GM12878 (cell line): Measurements from ENCODE around the gene CCDC51. TPM values are rescaled to one million over a fixed set of nuclear protein-coding genes. Genes with fewer than 3 reads are reported as not detected.

Experiments used
- ATAC-seq: fragments of 200-7000 bp; cut with Tn5 transposase; 3 replicates; pipeline ENCODE4 v1.9.1; 2020; ENCODE audit warnings: mild to moderate bottlenecking, moderate library complexity
- Bru-seq: library from RNA; stranded (reverse); fragments of 400-500 nt; gene quantifications from one replicate; lab custom pipeline; 2021; lab: Mats Ljungman, UMichigan
- BruChase-seq, 2 experiments: library from RNA; stranded (reverse); fragments of 400-500 nt; gene quantifications; one replicate each; lab custom pipeline; 2021; lab: Mats Ljungman, UMichigan
- BruUV-seq: library from RNA; stranded (reverse); fragments of 400-500 nt; replicated peaks from 2 replicates; lab custom pipeline; 2021; lab: Mats Ljungman, UMichigan
- CTCF ChIA-PET: fragments of 300-600 bp; sonication (Branson Sonifier 250); formaldehyde crosslinking; extraction: SDS; loops from one replicate; lab custom pipeline; 2021; ENCODE audit warnings: inconsistent platforms; lab: Yijun Ruan, JAX
- POLR2A ChIA-PET: fragments of 350-600 bp; formaldehyde crosslinking; extraction: SDS; loops from one replicate; lab custom pipeline; 2021; ENCODE audit warnings: inconsistent platforms; lab: Charles Lee
- RAD21 ChIA-PET: fragments of 300-600 bp; sonication (Branson Sonifier 250); formaldehyde crosslinking; loops from one replicate; lab custom pipeline; 2023; ENCODE audit warnings: antibody characterized with exemption; ENCODE audit not compliant: unreplicated experiment; lab: Charles Lee
- SMC1A ChIA-PET: fragments of 300-600 bp; sonication (Branson Sonifier 250); formaldehyde crosslinking; loops from one replicate; lab custom pipeline; 2023; ENCODE audit not compliant: unreplicated experiment, uncharacterized antibody; lab: Charles Lee
- DNase-seq: peaks from one replicate; pipeline ENCODE4 v3.0.0-alpha.2; 2011; ENCODE audit warnings: low read depth, low spot score
- FAIRE-seq: peaks from 3 replicates; lab custom pipeline; 2011; peaks lifted over from hg19 to GRCh38; lab: Jason Lieb, UNC
- H2AFZ ChIP-seq: 2 replicates; pipeline ENCODE4 v1.6.0; 2011; ENCODE audit warnings: low read depth, low read length, control low read depth; ENCODE audit not compliant: control insufficient read depth
- H3K27ac ChIP-seq: 2 replicates; pipeline ENCODE4 v1.5.1; 2011; ENCODE audit warnings: control low read depth; ENCODE audit not compliant: control insufficient read depth, insufficient read depth
- H3K27me3 ChIP-seq, 2 experiments: replicated peaks in 1 of 2; 2 replicates each; pipeline versions ENCODE4 v1.6.0 to v1.6.1; 2011; ENCODE audit warnings: low read length in 1 of 2; ENCODE audit not compliant: control insufficient read depth in 2 of 2, insufficient read depth in 2 of 2
- H3K36me3 ChIP-seq, 2 experiments: 2 replicates each; pipeline ENCODE4 v1.5.1; 2011; ENCODE audit warnings: low read length in 1 of 2; ENCODE audit not compliant: control insufficient read depth in 2 of 2, insufficient read depth in 2 of 2
- H3K4me1 ChIP-seq: 2 replicates; pipeline ENCODE4 v1.6.1; 2011; ENCODE audit warnings: mild to moderate bottlenecking, low read length, moderate library complexity, mixed read lengths; ENCODE audit not compliant: control insufficient read depth, insufficient read depth
- H3K4me2 ChIP-seq: 2 replicates; pipeline ENCODE4 v1.6.0; 2011; ENCODE audit warnings: control low read depth; ENCODE audit not compliant: control insufficient read depth, insufficient read depth
- H3K4me3 ChIP-seq: fragments of 200-600 bp; sonication (generic); 2 replicates; pipeline ENCODE4 v1.5.1; 2016
- H3K79me2 ChIP-seq: 2 replicates; pipeline ENCODE4 v1.6.0; 2011; ENCODE audit warnings: low read length; ENCODE audit not compliant: control insufficient read depth, insufficient read depth
- H3K9ac ChIP-seq: 2 replicates; pipeline ENCODE4 v1.8.0; 2011; ENCODE audit warnings: low read length, control low read depth, mixed read lengths; ENCODE audit not compliant: control insufficient read depth, insufficient read depth
- H3K9me3 ChIP-seq: replicated peaks from 3 replicates; pipeline ENCODE4 v1.5.1; 2011; ENCODE audit warnings: mild to moderate bottlenecking, low read length; ENCODE audit not compliant: control insufficient read depth, insufficient read depth
- H4K20me1 ChIP-seq: 2 replicates; pipeline ENCODE4 v1.6.0; 2011; ENCODE audit not compliant: control insufficient read depth, insufficient read depth
- DPF2 ChIP-seq: fragments of 450-650 bp; IDR thresholded peaks from 2 replicates; pipeline ENCODE4 v1.6.1; 2017; ENCODE audit warnings: mild to moderate bottlenecking
- GATAD2B ChIP-seq: fragments of 450-650 bp; conservative IDR thresholded peaks from 2 replicates; pipeline ENCODE4 v1.6.1; 2017; ENCODE audit warnings: low read depth, mild to moderate bottlenecking, moderate library complexity
- IRF3 ChIP-seq: fragments of 450-650 bp; IDR thresholded peaks from 2 replicates; pipeline ENCODE4 v1.6.1; 2014; ENCODE audit warnings: mild to moderate bottlenecking
- KLF5 ChIP-seq: fragments of 450-650 bp; IDR thresholded peaks from 2 replicates; pipeline ENCODE4 v1.6.1; 2014; ENCODE audit warnings: mild to moderate bottlenecking; ENCODE audit not compliant: partially characterized antibody
- RELA ChIP-seq: fragments of 450-650 bp; IDR thresholded peaks from 2 replicates; pipeline ENCODE4 v1.8.0; 2014; ENCODE audit warnings: borderline replicate concordance; ENCODE audit not compliant: partially characterized antibody
- SREBF1 ChIP-seq: IDR thresholded peaks from 2 replicates; pipeline ENCODE4 v1.6.1; 2012; ENCODE audit warnings: mild to moderate bottlenecking, low read length
- WRNIP1 ChIP-seq: IDR thresholded peaks from 2 replicates; pipeline ENCODE4 v1.6.1; 2011; ENCODE audit warnings: low read depth, low read length, improper control_type of control experiment, borderline replicate concordance
- WGBS: methylation state at CpG from one replicate; pipeline ENCODE4 v1.1.6; 2016; ENCODE audit warnings: low lambda C conversion rate; ENCODE audit not compliant: insufficient replicate concordance, insufficient coverage; ENCODE audit errors: missing lambda C conversion rate; 5-methylcytosine and 5-hydroxymethylcytosine counted together
- in situ Hi-C: fragments of 300-500 bp; cut with MboI; formaldehyde crosslinking; loops from 9 replicates; pipeline ENCODE4 v1.14.3; 2018; ENCODE audit warnings: mixed read lengths
- intact Hi-C: fragments of 100-400 bp; cut with micrococcal nuclease; formaldehyde crosslinking; loops from one replicate; pipeline ENCODE4 v1.14.2; 2022; ENCODE audit not compliant: unreplicated experiment
- long read RNA-seq, 2 experiments: library from polyadenylated mRNA; unstranded; transcript quantifications; one replicate each; pipeline ENCODE4 v2.0.0, GENCODE V29; 2019 to 2020
- polyA minus RNA-seq, 3 experiments: library from RNA; depleted of rRNA, polyadenylated mRNA; stranded (reverse); fragments of >200 nt; gene quantifications; 2 replicates each; pipeline ENCODE4 v1.2.3, GENCODE V29; 2011
- polyA plus RNA-seq, 11 experiments: library from polyadenylated mRNA; depleted of rRNA in 4 of 11; unstranded in 6 of 11; stranded (reverse) in 5 of 11; fragments of >200 nt; fragmentation: Nextera tagmentation in 4 of 11; fragmentation: Illumina TruSeq in 1 of 11; extraction: Ambion mirVana in 4 of 11; extraction: Trizol in 1 of 11; gene quantifications; 1 replicate in 1 of 11; 2 replicates in 10 of 11; pipeline versions ENCODE4 v1.2.1 to v1.2.3, GENCODE V29; 2011 to 2016; ENCODE audit warnings: inconsistent platforms in 2 of 11, missing spikeins in 2 of 11, low read depth in 1 of 11
- total RNA-seq, 4 experiments: library from RNA; depleted of rRNA in 3 of 4; stranded (reverse); fragments of >200 nt in 3 of 4; fragmentation: Illumina TruSeq in 1 of 4; extraction: Trizol in 1 of 4; gene quantifications; 2 replicates each; pipeline versions ENCODE4 v1.2.1 to v1.2.3, GENCODE V29; 2013 to 2021
- TF ChIP-seq, protein P1 (sequence below), 3 experiments: IDR thresholded peaks in 2 of 3; conservative IDR thresholded peaks in 1 of 3; 2 replicates each; pipeline ENCODE4 v1.5.1; 2011; ENCODE audit warnings: low read depth in 3 of 3, low read length in 3 of 3, mild to moderate bottlenecking in 3 of 3, control low read depth in 2 of 3, moderate library complexity in 2 of 3, inconsistent platforms in 1 of 3, mixed read lengths in 1 of 3; ENCODE audit not compliant: control insufficient read depth in 2 of 3, insufficient read depth in 1 of 3; ENCODE audit errors: extremely low read depth in 1 of 3
- TF ChIP-seq, protein P2 (sequence below): IDR thresholded peaks from 2 replicates; pipeline ENCODE4 v1.6.1; 2011; ENCODE audit warnings: borderline replicate concordance, low read depth, mild to moderate bottlenecking, moderate library complexity, mixed read lengths, low read length; ENCODE audit not compliant: insufficient read depth; ENCODE audit errors: extremely low read length

Gene CCDC51, protein sequence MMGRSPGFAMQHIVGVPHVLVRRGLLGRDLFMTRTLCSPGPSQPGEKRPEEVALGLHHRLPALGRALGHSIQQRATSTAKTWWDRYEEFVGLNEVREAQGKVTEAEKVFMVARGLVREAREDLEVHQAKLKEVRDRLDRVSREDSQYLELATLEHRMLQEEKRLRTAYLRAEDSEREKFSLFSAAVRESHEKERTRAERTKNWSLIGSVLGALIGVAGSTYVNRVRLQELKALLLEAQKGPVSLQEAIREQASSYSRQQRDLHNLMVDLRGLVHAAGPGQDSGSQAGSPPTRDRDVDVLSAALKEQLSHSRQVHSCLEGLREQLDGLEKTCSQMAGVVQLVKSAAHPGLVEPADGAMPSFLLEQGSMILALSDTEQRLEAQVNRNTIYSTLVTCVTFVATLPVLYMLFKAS
- 3.7 and 4.3 TPM in 2 replicates for total RNA-seq (2013; cell fraction: nucleolus; rRNA removed)
- total RNA-seq (2014; rRNA removed): 30.0 and 31.0 TPM in 2 replicates
- total RNA-seq (2014; rRNA removed; fragmentation: Illumina TruSeq; extraction: Trizol): 28.7 and 29.4 TPM in 2 replicates
- total RNA-seq (2021): 24.3 and 26.6 TPM in 2 replicates
- 8.2 TPM for polyA plus RNA-seq (2011; ENCODE audit: low read depth)
- 22.2 and 32.7 TPM in 2 replicates for polyA plus RNA-seq (2011; rRNA removed)
- polyA plus RNA-seq (2011; cell fraction: cytosol; rRNA removed): 35.8 and 36.8 TPM in 2 replicates
- 14.4 and 15.8 TPM in 2 replicates for polyA plus RNA-seq (2011; cell fraction: nucleus; rRNA removed)
- polyA plus RNA-seq (2012): 11.8 and 15.7 TPM in 2 replicates
- 14.5 and 28.2 TPM in 2 replicates for polyA plus RNA-seq (2014; fragmentation: Illumina TruSeq; extraction: Trizol)
- polyA plus RNA-seq (2014; fragmentation: Nextera tagmentation; extraction: Ambion mirVana): 10 to 100 TPM; 10.6 to 12.6 TPM
- polyA plus RNA-seq (2014; rRNA removed): 26.2 and 28.1 TPM in 2 replicates
- 10 to 100 TPM; 45.4 to 54.9 TPM for polyA plus RNA-seq (2016; fragmentation: Nextera tagmentation; extraction: Ambion mirVana)
- polyA minus RNA-seq (2011; rRNA and poly(A)+ RNA removed): 16.5 and 19.2 TPM in 2 replicates
- 5.9 TPM in 2 replicates for polyA minus RNA-seq (2011; cell fraction: cytosol; rRNA and poly(A)+ RNA removed)
- polyA minus RNA-seq (2011; cell fraction: nucleus; rRNA and poly(A)+ RNA removed): 2.0 and 2.2 TPM in 2 replicates
- percentile 59 among the genes with signal in this experiment for Bru-seq, nascent RNA
- BruChase-seq, experiment 1, labeled RNA remaining after a 6-hour chase: percentile 64 among the genes with signal in this experiment
- BruChase-seq, experiment 2, labeled RNA remaining after a 2-hour chase: percentile 65 among the genes with signal in this experiment
- long read RNA-seq, experiment 1, transcript CCDC51-206 (4 exons, 1,461 nt): minor isoform, 8 of 50 reads
- long read RNA-seq, experiment 1, transcript CCDC51-201 (4 exons, 1,560 nt): major isoform, 19 of 50 reads
- long read RNA-seq, experiment 1, partial matches to known transcripts: 5 of 50 reads
- long read RNA-seq, experiment 1, other reads (novel, unspliced or antisense): 15 of 50 reads
- long read RNA-seq, experiment 2, transcript CCDC51-206 (4 exons, 1,461 nt): minor isoform, 38 of 182 reads
- long read RNA-seq, experiment 2, transcript CCDC51-202 (4 exons, 1,385 nt): minor isoform, 9 of 182 reads
- long read RNA-seq, experiment 2, transcript CCDC51-201 (4 exons, 1,560 nt): major isoform, 61 of 182 reads
- long read RNA-seq, experiment 2, partial matches to known transcripts: 23 of 182 reads
- long read RNA-seq, experiment 2, other reads (novel, unspliced or antisense): 48 of 182 reads

DNA sequence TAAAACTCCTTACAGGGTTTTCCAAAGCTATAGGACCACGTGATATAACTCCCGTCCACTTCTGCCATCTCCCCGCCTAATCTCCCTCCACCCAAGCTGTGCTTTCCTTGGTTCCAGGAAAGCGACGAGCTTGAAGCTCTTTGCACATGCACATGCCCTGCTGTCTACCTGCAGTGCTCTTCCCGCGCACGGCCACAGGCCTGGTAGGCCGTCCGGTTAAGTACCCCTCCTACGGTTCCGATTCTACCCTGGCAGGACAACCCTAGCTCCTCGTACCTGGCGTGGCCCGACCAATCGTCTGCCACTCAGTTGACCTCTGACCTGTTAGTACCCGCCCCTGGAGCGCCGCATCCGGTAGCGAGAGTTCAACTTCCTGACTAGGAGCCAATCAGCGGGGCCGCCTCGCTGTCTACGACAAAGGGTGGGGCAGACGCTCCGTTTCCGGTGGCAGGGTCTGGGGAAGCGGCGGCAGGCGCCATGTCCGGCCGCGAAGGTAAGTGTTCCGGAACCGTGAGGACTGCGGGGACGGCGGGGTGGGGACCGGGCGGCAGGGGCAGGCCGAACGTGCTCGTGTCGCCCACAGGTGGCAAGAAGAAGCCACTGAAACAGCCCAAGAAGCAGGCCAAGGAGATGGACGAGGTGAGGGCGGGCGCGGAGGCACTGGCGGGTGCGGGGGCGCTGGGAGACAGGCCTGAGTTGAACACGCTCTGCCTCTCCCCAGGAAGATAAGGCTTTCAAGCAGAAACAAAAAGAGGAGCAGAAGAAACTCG lies at the start of gene CCDC51, which contains the start of gene TMA7:
CCDC51 (minus strand) TSS at position 300 of the 770 bp plus-strand sequence. CDS start 4,991 bp downstream, outside the sequence.
TMA7 (plus strand) TSS at position 438 of the 770 bp plus-strand sequence; CDS start at position 478, 40 bp downstream.
- peak within 1 kb of the TSS; percentile 89 for H3K4me3 ChIP-seq
- FAIRE-seq (peak; percentile 97), ATAC-seq (peak; percentile 96), DNase-seq (peak; percentile 93)
- H3K27me3 ChIP-seq: no peaks in the 10 kb centered on the region
- no peaks in the 10 kb centered on the region for H4K20me1 ChIP-seq
- no peaks in the 10 kb centered on the region for H3K9me3 ChIP-seq
- H3K4me2 ChIP-seq: peak within 1 kb of the TSS; percentile 81
- peaks cover 41% of the 10 kb centered on the region for H3K79me2 ChIP-seq
- peak within 1 kb of the TSS; percentile 96 for H3K9ac ChIP-seq
- H3K36me3 ChIP-seq: peaks cover 0 to 3% of the 10 kb centered on the region in 2 experiments; a peak in 3 of 4 replicates
- CTCF ChIA-PET: interaction anchor here (0.7 to 12.5 kb wide), 21 partner anchors 9 to 488 kb away, joined by 3 to 757 read pairs (median 4); partner anchors contain the start of genes CDC25A, PFKFB4 and ZNF589
- POLR2A ChIA-PET: interaction anchor here (0.7 to 2.6 kb wide), 20 partner anchors 9 to 567 kb away, joined by 3 to 11 read pairs (median 4); partner anchors contain the start of genes CDC25A, PFKFB4 and WDR6
- TSS peak; percentile 89 for BruUV-seq
- in situ Hi-C loops: loop anchor here (5.0 kb wide), 3 partner anchors 38 to 208 kb away; no protein-coding TSS in a partner anchor
- SMC1A ChIA-PET: interaction anchor here (0.6 to 11.5 kb wide), 17 partner anchors 11 to 289 kb away, joined by 3 to 287 read pairs (median 4); partner anchors contain the start of genes CDC25A, PFKFB4 and SLC26A6
- RAD21 ChIA-PET: interaction anchor here (0.6 to 4.9 kb wide), 20 partner anchors 11 to 248 kb away, joined by 3 to 72 read pairs (median 4); partner anchors contain the start of genes NME6 and PFKFB4
- H3K27ac ChIP-seq: peak within 1 kb of the TSS; percentile 86
- intact Hi-C loops: no loop called here
- peaks cover 19% of the 10 kb centered on the region for H3K4me1 ChIP-seq
- H2AFZ ChIP-seq: peak within 1 kb of the TSS; percentile 93
- whole genome bisulfite sequencing: under 1% methylated on average over 51 of the region's 54 CpGs
- TF ChIP-seq RELA (peak; percentile 23), KLF5 (no peak), IRF3 (peak; percentile 56; the same call in 1 of the 2 replicates), WRNIP1 (0 out of 2 replicates have a peak, but pooled peaks have one; percentile 46), DPF2 (0 out of 2 replicates have a peak, but pooled peaks have one; percentile 10), GATAD2B (no peak; the same call in 1 of the 2 replicates), SREBF1 (peak; percentile 50; the same call in 1 of the 2 replicates)
- TF ChIP-seq, protein P1, sequence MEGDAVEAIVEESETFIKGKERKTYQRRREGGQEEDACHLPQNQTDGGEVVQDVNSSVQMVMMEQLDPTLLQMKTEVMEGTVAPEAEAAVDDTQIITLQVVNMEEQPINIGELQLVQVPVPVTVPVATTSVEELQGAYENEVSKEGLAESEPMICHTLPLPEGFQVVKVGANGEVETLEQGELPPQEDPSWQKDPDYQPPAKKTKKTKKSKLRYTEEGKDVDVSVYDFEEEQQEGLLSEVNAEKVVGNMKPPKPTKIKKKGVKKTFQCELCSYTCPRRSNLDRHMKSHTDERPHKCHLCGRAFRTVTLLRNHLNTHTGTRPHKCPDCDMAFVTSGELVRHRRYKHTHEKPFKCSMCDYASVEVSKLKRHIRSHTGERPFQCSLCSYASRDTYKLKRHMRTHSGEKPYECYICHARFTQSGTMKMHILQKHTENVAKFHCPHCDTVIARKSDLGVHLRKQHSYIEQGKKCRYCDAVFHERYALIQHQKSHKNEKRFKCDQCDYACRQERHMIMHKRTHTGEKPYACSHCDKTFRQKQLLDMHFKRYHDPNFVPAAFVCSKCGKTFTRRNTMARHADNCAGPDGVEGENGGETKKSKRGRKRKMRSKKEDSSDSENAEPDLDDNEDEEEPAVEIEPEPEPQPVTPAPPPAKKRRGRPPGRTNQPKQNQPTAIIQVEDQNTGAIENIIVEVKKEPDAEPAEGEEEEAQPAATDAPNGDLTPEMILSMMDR (IDR thresholded peaks at IDR 0.05 in 2 of 3, conservative IDR thresholded peaks at IDR 0.05 in 1 of 3; ENCODE audit: control insufficient read depth in 2 of 3, extremely low read depth in 1 of 3, insufficient read depth in 1 of 3, low read depth in 3 of 3, low read length in 3 of 3): 0 out of 6 replicates have a peak, but pooled peaks of 1 of the 3 experiments have one; percentile 5
- TF ChIP-seq, protein P2, sequence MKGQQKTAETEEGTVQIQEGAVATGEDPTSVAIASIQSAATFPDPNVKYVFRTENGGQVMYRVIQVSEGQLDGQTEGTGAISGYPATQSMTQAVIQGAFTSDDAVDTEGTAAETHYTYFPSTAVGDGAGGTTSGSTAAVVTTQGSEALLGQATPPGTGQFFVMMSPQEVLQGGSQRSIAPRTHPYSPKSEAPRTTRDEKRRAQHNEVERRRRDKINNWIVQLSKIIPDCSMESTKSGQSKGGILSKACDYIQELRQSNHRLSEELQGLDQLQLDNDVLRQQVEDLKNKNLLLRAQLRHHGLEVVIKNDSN: peak; percentile 11
